OCI-LY3 (cell line): ENCODE data around the gene NR1H4.

Experiments
- H2AFZ ChIP-seq: fragments of 200-600, 300-600 bp; shearing (Covaris generic); 2 replicates; pipeline ENCODE4 v1.6.0; 2014; ENCODE audit warnings: antibody characterized with exemption, low read depth, low read length
- H3K27ac ChIP-seq: fragments of 200-600, 300-600 bp; sonication (generic); 2 replicates; pipeline ENCODE4 v1.5.1; 2014; ENCODE audit warnings: mild to moderate bottlenecking, low read length, moderate library complexity, mixed read lengths
- H3K27me3 ChIP-seq: fragments of 200-600, 300-600 bp; sonication (generic); 2 replicates; pipeline ENCODE4 v1.6.1; 2014; ENCODE audit warnings: low read depth, low read length, mixed read lengths
- H3K36me3 ChIP-seq: fragments of 200-600, 300-600 bp; sonication (generic); replicated peaks from 2 replicates; pipeline ENCODE3; 2014; ENCODE audit warnings: low read depth, low read length, mixed read lengths
- H3K4me1 ChIP-seq: fragments of 300-600, 200-600 bp; sonication (generic); 2 replicates; pipeline ENCODE4 v1.6.1; 2014; ENCODE audit warnings: low read length, mixed read lengths
- H3K4me2 ChIP-seq: fragments of 200-600, 300-600 bp; sonication (generic); 2 replicates; pipeline ENCODE4 v1.6.1; 2014; ENCODE audit warnings: low read length, mixed read lengths
- H3K4me3 ChIP-seq: fragments of 300-600, 200-600 bp; sonication (generic); 2 replicates; pipeline ENCODE4 v1.5.1; 2014; ENCODE audit warnings: antibody characterized with exemption, mild to moderate bottlenecking, low read length, moderate library complexity
- H3K79me2 ChIP-seq: fragments of 300-600, 200-600 bp; shearing (Covaris generic); 2 replicates; pipeline ENCODE4 v1.6.1; 2014; ENCODE audit warnings: mild to moderate bottlenecking, low read length, mixed read lengths
- H3K9ac ChIP-seq: fragments of 300-600, 200-600 bp; shearing (Covaris generic); 2 replicates; pipeline ENCODE4 v1.6.0; 2014; ENCODE audit warnings: mild to moderate bottlenecking, low read length, moderate library complexity
- H3K9me3 ChIP-seq: fragments of 200-600, 300-600 bp; shearing (Covaris generic); 2 replicates; pipeline ENCODE4 v1.6.1; 2014; ENCODE audit warnings: low read length, mixed read lengths; ENCODE audit not compliant: insufficient read depth
- H4K20me1 ChIP-seq: fragments of 200-600, 300-600 bp; sonication (generic); 2 replicates; pipeline ENCODE4 v1.6.1; 2016; ENCODE audit warnings: low read length, mixed read lengths; ENCODE audit not compliant: insufficient read depth
- EZH2phosphoT487 ChIP-seq: fragments of 200-600 bp; shearing (Covaris generic); IDR thresholded peaks from 2 replicates; pipeline ENCODE4 v1.6.1; 2018; ENCODE audit warnings: antibody characterized with exemption, mixed run types, low read depth
- TF ChIP-seq, protein P1 (sequence below): fragments of 200-600, 300-600 bp; sonication (generic); IDR thresholded peaks from 2 replicates; pipeline ENCODE4 v1.5.1; 2014; ENCODE audit warnings: antibody characterized with exemption, low read length, low read depth

The NR1H4 gene

DNA sequence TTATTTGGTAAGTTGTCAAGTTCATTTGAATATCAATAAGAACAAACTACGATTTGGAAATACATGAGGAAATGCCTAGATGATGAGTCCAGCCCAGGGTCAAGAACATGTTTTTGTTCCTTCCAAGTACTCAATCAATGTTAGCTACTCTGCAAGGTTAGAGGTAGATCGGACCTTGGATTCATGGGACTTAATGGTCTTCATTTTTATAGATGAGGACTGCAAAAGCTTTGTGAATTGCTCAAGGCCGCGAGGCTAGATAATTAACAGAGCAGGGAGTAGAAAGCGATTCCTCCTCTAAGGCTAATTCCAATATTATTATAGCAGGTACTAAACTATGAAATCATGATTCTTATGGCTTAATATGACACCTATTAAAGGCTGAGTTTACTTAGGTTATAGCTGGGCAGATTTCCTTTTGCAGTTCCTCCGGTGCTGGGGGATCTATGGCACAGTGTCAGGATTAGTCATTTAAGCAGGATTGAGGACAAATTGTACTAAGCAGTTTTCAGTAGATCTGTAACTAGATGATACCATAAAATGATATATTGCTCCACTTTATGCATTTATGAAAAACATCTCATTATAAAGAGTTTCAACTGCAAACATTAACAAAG, 19.8 kb downstream of the NR1H4 start:
- Histone ChIP-seq H3K9ac (no peak overlapping the region), H3K4me3 (no peak overlapping the region), H3K36me3 (no peaks in the 10 kb centered on the region), H4K20me1 (no peaks in the 10 kb centered on the region), H3K4me1 (no peaks in the 10 kb centered on the region), H3K27ac (no peak overlapping the region), H3K4me2 (no peak overlapping the region), H3K9me3 (no peaks in the 10 kb centered on the region), H3K79me2 (no peaks in the 10 kb centered on the region), H2AFZ (no peak overlapping the region), H3K27me3 (peaks cover 3% of the 10 kb centered on the region; the same call in 1 of the 2 replicates)
- TF ChIP-seq, protein P1, sequence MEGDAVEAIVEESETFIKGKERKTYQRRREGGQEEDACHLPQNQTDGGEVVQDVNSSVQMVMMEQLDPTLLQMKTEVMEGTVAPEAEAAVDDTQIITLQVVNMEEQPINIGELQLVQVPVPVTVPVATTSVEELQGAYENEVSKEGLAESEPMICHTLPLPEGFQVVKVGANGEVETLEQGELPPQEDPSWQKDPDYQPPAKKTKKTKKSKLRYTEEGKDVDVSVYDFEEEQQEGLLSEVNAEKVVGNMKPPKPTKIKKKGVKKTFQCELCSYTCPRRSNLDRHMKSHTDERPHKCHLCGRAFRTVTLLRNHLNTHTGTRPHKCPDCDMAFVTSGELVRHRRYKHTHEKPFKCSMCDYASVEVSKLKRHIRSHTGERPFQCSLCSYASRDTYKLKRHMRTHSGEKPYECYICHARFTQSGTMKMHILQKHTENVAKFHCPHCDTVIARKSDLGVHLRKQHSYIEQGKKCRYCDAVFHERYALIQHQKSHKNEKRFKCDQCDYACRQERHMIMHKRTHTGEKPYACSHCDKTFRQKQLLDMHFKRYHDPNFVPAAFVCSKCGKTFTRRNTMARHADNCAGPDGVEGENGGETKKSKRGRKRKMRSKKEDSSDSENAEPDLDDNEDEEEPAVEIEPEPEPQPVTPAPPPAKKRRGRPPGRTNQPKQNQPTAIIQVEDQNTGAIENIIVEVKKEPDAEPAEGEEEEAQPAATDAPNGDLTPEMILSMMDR = no peak
- no peak for TF ChIP-seq EZH2phosphoT487

DNA sequence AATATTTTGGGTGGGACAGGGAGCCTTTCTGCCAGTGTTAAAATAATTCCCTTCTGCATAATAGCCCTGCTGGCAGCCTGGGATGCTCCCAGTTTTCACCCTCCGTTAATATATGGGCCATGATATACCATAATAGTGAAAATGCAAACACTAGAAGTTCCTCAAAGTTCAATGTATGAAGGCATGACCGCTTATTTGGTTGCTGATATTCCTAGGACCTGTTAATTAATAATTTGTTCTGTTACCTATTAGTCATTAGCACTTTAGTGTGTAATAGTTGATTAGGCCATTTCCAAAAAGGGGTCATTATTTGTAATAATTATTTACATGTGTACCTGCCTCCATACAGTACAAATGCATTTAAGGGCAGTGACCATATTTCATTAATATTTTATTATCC, 20.4 kb downstream of the NR1H4 start:
- Histone ChIP-seq H3K27ac (no peak overlapping the region), H3K36me3 (no peaks in the 10 kb centered on the region)

DNA sequence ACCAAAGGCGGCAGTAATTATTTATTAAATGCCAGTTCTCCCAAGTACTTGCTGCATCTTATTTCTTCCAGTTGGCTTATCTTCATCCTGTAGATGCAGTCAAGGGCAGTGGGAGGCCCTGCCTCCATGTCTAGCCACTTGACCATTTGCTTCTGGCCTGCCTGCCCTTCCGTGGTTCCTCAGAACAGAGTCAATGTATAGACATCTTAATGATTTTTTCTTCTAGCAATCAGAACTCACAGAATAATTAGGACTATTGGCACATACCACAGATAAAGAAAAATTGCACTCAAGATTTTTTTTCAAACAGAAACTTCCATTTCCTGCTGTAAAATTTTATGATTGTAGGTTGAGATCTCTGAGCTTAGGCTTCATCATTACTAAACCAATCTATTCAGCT, 20.9 kb downstream of the NR1H4 start:
- Histone ChIP-seq H3K79me2 (no peaks in the 10 kb centered on the region), H3K9me3 (no peaks in the 10 kb centered on the region), H2AFZ (no peak overlapping the region), H3K27me3 (peaks cover 3% of the 10 kb centered on the region; the same call in 1 of the 2 replicates), H3K4me1 (no peaks in the 10 kb centered on the region), H4K20me1 (no peaks in the 10 kb centered on the region), H3K27ac (no peak overlapping the region), H3K36me3 (no peaks in the 10 kb centered on the region), H3K4me2 (no peak overlapping the region), H3K9ac (no peak overlapping the region), H3K4me3 (no peak overlapping the region)
- no peak for TF ChIP-seq EZH2phosphoT487
- TF ChIP-seq, protein P1 = no peak

More for the DNA sequence above, 20.4 kb downstream of the NR1H4 start:
- Histone ChIP-seq H3K4me2 (no peak overlapping the region), H4K20me1 (no peaks in the 10 kb centered on the region), H3K4me1 (no peaks in the 10 kb centered on the region), H3K27me3 (peaks cover 3% of the 10 kb centered on the region; the same call in 1 of the 2 replicates), H3K4me3 (no peak overlapping the region), H2AFZ (no peak overlapping the region), H3K79me2 (no peaks in the 10 kb centered on the region), H3K9me3 (no peaks in the 10 kb centered on the region), H3K9ac (no peak overlapping the region)
- TF ChIP-seq, protein P1 = no peak
- TF ChIP-seq EZH2phosphoT487 = no peak

DNA sequence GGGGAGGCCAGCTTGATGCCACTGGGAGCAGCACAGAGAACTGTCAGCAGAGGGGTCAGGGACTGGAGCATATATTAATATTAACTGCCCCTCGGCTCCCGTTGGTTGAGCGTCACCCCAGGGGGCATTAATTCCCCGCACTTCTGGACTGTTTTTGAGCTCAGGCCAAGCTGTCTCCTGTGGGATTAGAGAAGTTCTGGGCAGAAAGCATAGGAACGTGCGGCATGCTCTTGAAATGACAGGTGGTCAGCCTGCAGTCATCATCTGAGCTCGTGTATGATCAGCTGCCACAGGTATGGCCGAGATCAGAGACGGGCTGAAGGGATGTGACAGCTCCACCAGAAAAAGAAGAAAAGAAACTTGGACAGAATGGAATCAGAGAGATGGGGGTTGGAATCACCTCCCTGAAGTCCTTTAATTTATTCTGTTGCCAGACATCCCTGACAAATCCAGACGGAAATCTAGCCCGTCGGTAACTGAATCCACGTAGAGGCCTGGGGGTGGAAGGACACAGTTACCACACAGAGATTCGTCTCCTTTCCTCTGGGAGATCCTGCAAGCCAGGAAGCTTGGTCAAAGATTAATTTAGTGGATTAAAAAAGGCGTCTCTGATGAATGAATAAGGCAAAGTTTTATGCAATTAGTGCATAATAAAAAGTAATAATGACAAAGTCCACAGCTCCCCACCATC, 23.6 kb downstream of the NR1H4 start:
- H3K9me3 ChIP-seq = no peaks in the 10 kb centered on the region
- no peaks in the 10 kb centered on the region for H3K79me2 ChIP-seq
- no peak overlapping the region for H3K4me3 ChIP-seq
- H3K4me1 ChIP-seq = no peaks in the 10 kb centered on the region
- no peak overlapping the region for H3K9ac ChIP-seq
- H3K27me3 ChIP-seq = no peaks in the 10 kb centered on the region
- no peaks in the 10 kb centered on the region for H4K20me1 ChIP-seq
- no peaks in the 10 kb centered on the region for H3K36me3 ChIP-seq
- H3K4me2 ChIP-seq = no peak overlapping the region
- TF ChIP-seq, protein P1 = no peak
- no peak for TF ChIP-seq EZH2phosphoT487
- H2AFZ ChIP-seq = no peak overlapping the region
- H3K27ac ChIP-seq = no peak overlapping the region
